ENCODE results near the gene SOCS6. TPM values are rescaled to one million over a fixed set of nuclear protein-coding genes. Genes with fewer than 3 reads are reported as not detected.

The SOCS6 gene
- total RNA-seq, 1 experiment from 2014 or later, result 53.4 TPM

DNA sequence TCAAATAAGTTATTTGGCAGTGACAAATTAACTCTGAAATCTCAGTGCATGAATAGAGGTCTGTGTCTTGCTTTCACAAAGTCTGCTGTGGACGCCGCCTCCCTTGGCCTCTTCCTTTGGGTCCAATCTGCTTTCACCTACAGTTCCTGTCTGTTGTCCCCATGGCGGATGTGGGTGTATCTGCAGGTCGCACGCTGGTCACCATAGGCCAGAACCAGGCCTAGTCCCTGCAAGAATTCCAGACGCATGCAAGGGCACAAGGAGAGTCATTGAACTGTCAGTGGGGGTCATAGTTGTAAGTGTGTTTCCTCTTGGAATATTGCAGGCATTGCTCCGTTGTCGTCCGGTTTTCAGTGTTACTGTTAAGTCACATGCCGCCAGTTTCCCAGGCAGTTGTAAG lies 7.4 kb downstream of the SOCS6 start:
- peak overlapping the region; percentile 48 for H3K4me2 ChIP-seq (ENCODE audit: low read length)
- POLR2A ChIA-PET, result no interaction called here
- CTCF ChIA-PET, result no interaction called here

DNA sequence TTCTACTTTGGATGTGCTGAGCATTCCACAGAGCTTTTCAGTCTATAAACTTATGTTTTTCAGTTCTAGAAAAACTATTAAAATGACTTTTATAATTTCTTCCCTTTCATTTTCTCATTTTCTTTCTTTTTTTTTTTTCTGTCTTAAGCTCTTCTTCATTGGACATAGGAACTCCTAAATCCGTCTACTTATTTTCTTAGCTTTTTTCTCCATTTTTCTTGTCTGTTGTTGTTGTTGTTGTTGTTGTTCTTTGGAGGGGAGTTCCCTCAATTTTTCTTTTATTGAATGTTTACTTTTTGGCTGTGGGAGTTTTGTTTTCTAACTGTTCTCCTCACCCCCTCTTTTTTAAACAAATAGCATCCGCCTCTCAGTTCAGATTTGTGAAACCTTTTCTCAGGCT lies 7.9 kb downstream of the SOCS6 start:
- ChIA-PET POLR2A (no interaction called here), RAD21 (ENCODE audit: low non-redundant PET in 1 of 2, low total read pairs in 2 of 2, uncharacterized antibody in 2 of 2, unreplicated experiment in 2 of 2) (no interaction called here), CTCF (no interaction called here)
- Histone ChIP-seq H3K9ac (ENCODE audit: low read length) (peak overlapping the region; percentile 24; the same call in 1 of the 2 replicates), H3K27ac (ENCODE audit: low read depth, low read length) (peak overlapping the region; percentile 38), H3K9me2 (ENCODE audit: insufficient read depth) (no peaks in the 10 kb centered on the region), H3K4me2 (ENCODE audit: low read length) (peak overlapping the region; percentile 48; the same call in 1 of the 2 replicates), H3K9me3 (ENCODE audit: control insufficient read depth in 1 of 2, insufficient read depth in 1 of 2, low read depth in 1 of 2, low read length in 2 of 2) (no peaks in the 10 kb centered on the region), H4K20me1 (ENCODE audit: insufficient read depth) (peaks cover 3% of the 10 kb centered on the region; the same call in 1 of the 2 replicates), H3K36me3 (ENCODE audit: control insufficient read depth in 1 of 2, insufficient read depth in 2 of 2, low read length in 2 of 2) (peaks cover 0 to 24% of the 10 kb centered on the region in 2 experiments; a peak in 1 of 4 replicates), H3K79me2 (ENCODE audit: insufficient read depth, low read length) (peaks cover 100% of the 10 kb centered on the region), H3K27me3 (ENCODE audit: insufficient read depth, low read length) (no peaks in the 10 kb centered on the region), H2AFZ (ENCODE audit: low read depth, low read length, poor library complexity, severe bottlenecking) (no peak overlapping the region), H3K4me1 (ENCODE audit: control insufficient read depth in 1 of 2, insufficient read depth in 2 of 2, low read length in 2 of 2) (peaks cover 64 to 93% of the 10 kb centered on the region in 2 experiments), H3K4me3 (replicated peaks in 1 of 2; ENCODE audit: low read depth in 1 of 2, low read length in 2 of 2) (no peak overlapping the region; a peak in 1 of 4 replicates)
- DNase-seq (ENCODE audit: low read depth, low spot score) (no peak), ATAC-seq (no peak)
- BruUV-seq (replicated peaks), result no TSS peak
- TF ChIP-seq, protein P1, sequence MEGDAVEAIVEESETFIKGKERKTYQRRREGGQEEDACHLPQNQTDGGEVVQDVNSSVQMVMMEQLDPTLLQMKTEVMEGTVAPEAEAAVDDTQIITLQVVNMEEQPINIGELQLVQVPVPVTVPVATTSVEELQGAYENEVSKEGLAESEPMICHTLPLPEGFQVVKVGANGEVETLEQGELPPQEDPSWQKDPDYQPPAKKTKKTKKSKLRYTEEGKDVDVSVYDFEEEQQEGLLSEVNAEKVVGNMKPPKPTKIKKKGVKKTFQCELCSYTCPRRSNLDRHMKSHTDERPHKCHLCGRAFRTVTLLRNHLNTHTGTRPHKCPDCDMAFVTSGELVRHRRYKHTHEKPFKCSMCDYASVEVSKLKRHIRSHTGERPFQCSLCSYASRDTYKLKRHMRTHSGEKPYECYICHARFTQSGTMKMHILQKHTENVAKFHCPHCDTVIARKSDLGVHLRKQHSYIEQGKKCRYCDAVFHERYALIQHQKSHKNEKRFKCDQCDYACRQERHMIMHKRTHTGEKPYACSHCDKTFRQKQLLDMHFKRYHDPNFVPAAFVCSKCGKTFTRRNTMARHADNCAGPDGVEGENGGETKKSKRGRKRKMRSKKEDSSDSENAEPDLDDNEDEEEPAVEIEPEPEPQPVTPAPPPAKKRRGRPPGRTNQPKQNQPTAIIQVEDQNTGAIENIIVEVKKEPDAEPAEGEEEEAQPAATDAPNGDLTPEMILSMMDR (IDR thresholded peaks at IDR 0.05 in 2 of 3, conservative IDR thresholded peaks at IDR 0.05 in 1 of 3; ENCODE audit: borderline replicate concordance in 1 of 3, insufficient read depth in 1 of 3, low read depth in 2 of 3, low read length in 2 of 3), result no peak
- TF ChIP-seq JUND (IDR thresholded peaks at IDR 0.05) (no peak), POLR2AphosphoS5 (IDR thresholded peaks at IDR 0.05; ENCODE audit: low read depth, low read length) (no peak), EGR1 (IDR thresholded peaks at IDR 0.05; ENCODE audit: low read depth) (no peak)
- TF ChIP-seq, protein P2, sequence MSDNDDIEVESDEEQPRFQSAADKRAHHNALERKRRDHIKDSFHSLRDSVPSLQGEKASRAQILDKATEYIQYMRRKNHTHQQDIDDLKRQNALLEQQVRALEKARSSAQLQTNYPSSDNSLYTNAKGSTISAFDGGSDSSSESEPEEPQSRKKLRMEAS (IDR thresholded peaks at IDR 0.05), result no peak
- intact Hi-C loops (cut with micrococcal nuclease), result no loop called here

More for the DNA sequence above, 7.4 kb downstream of the SOCS6 start:
- Histone ChIP-seq H3K4me3 (replicated peaks in 1 of 2; ENCODE audit: low read depth in 1 of 2, low read length in 2 of 2) (no peak overlapping the region), H4K20me1 (ENCODE audit: insufficient read depth) (peaks cover 3% of the 10 kb centered on the region; the same call in 1 of the 2 replicates), H3K79me2 (ENCODE audit: insufficient read depth, low read length) (peaks cover 100% of the 10 kb centered on the region), H3K9me3 (ENCODE audit: control insufficient read depth in 1 of 2, insufficient read depth in 1 of 2, low read depth in 1 of 2, low read length in 2 of 2) (no peaks in the 10 kb centered on the region), H3K36me3 (ENCODE audit: control insufficient read depth in 1 of 2, insufficient read depth in 2 of 2, low read length in 2 of 2) (peaks cover 0 to 28% of the 10 kb centered on the region in 2 experiments; a peak in 1 of 4 replicates), H3K9ac (ENCODE audit: low read length) (peak overlapping the region; percentile 24), H3K27ac (ENCODE audit: low read depth, low read length) (peak overlapping the region; percentile 38), H2AFZ (ENCODE audit: low read depth, low read length, poor library complexity, severe bottlenecking) (no peak overlapping the region), H3K4me1 (ENCODE audit: control insufficient read depth in 1 of 2, insufficient read depth in 2 of 2, low read length in 2 of 2) (peaks cover 66 to 93% of the 10 kb centered on the region in 2 experiments), H3K9me2 (ENCODE audit: insufficient read depth) (no peaks in the 10 kb centered on the region), H3K27me3 (ENCODE audit: insufficient read depth, low read length) (no peaks in the 10 kb centered on the region)
- TF ChIP-seq POLR2A (IDR thresholded peaks at IDR 0.05; ENCODE audit: borderline replicate concordance, extremely low read depth, insufficient read depth, insufficient read length) (no peak), JUND (IDR thresholded peaks at IDR 0.05) (no peak)
- TF ChIP-seq, protein P3, sequence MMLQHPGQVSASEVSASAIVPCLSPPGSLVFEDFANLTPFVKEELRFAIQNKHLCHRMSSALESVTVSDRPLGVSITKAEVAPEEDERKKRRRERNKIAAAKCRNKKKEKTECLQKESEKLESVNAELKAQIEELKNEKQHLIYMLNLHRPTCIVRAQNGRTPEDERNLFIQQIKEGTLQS (IDR thresholded peaks at IDR 0.05), result no peak
- intact Hi-C loops (cut with micrococcal nuclease), result no loop called here
- DNase-seq (ENCODE audit: low read depth, low spot score) (no peak), ATAC-seq (peak; percentile 52)
- RAD21 ChIA-PET (ENCODE audit: low non-redundant PET in 1 of 2, low total read pairs in 2 of 2, uncharacterized antibody in 2 of 2, unreplicated experiment in 2 of 2), result no interaction called here
- no TSS peak for BruUV-seq (replicated peaks)

Data from HCT116 (cell line).